Measurements from ENCODE around the gene SPATA16. TPM values are rescaled to one million over a fixed set of nuclear protein-coding genes. Genes with fewer than 3 reads are reported as not detected.
"Not testable (repeated sequence)": the region's sequence is repeated elsewhere in the genome, so short reads cannot be mapped to it uniquely, and the experiment has no call there.

The SPATA16 gene
- total RNA-seq, 1 donor: not detected

- no peak for DNase-seq (ENCODE audit: low read depth in 2 of 3, low spot score in 2 of 3)
Measured at GRCh38 chr3:172968646-172969045, 172.4 kb downstream of the SPATA16 start.

- no peak for DNase-seq (ENCODE audit: low read depth in 2 of 3, low spot score in 2 of 3)
Measured at GRCh38 chr3:172965256-172965655, 175.8 kb downstream of the SPATA16 start.

GRCh38 chr3:172960626-172961182 lies 180.3 kb downstream of the SPATA16 start:
- not testable (repeated sequence) for DNase-seq (ENCODE audit: low read depth in 2 of 3, low spot score in 2 of 3)

- DNase-seq (ENCODE audit: low read depth in 2 of 3, low spot score in 2 of 3): no peak
Measured at GRCh38 chr3:172958565-172958964, 182.5 kb downstream of the SPATA16 start.

- peak in 2 of 3 donors; percentile 30 to 81 for DNase-seq (ENCODE audit: low read depth in 2 of 3, low spot score in 2 of 3)
Measured at GRCh38 chr3:172953571-172953970, 187.5 kb downstream of the SPATA16 start.

GRCh38 chr3:172951511-172951910 lies 189.5 kb downstream of the SPATA16 start:
- DNase-seq (ENCODE audit: low read depth in 2 of 3, low spot score in 2 of 3): no peak

- DNase-seq (ENCODE audit: low read depth in 2 of 3, low spot score in 2 of 3): no peak
Measured at GRCh38 chr3:172946061-172946460, 195.0 kb downstream of the SPATA16 start.

GRCh38 chr3:172939651-172940293 lies 201.3 kb downstream of the SPATA16 start:
- DNase-seq (ENCODE audit: low read depth in 2 of 3, low spot score in 2 of 3): no peak

- no peak for DNase-seq (ENCODE audit: low read depth in 2 of 3, low spot score in 2 of 3)
Measured at GRCh38 chr3:172938788-172939187, 202.2 kb downstream of the SPATA16 start.

GRCh38 chr3:172931746-172932285 lies 209.2 kb downstream of the SPATA16 start:
- DNase-seq (ENCODE audit: low read depth in 2 of 3, low spot score in 2 of 3): no peak

GRCh38 chr3:172929451-172929850 lies 211.6 kb downstream of the SPATA16 start:
- DNase-seq (ENCODE audit: low read depth in 2 of 3, low spot score in 2 of 3): no peak

- DNase-seq (ENCODE audit: low read depth in 2 of 3, low spot score in 2 of 3): no peak
Measured at GRCh38 chr3:172924546-172924945, 216.5 kb downstream of the SPATA16 start.

GRCh38 chr3:172919297-172919683 lies 221.7 kb downstream of the SPATA16 start:
- DNase-seq (ENCODE audit: low read depth in 2 of 3, low spot score in 2 of 3): no peak

- no peak for DNase-seq (ENCODE audit: low read depth in 2 of 3, low spot score in 2 of 3)
Measured at GRCh38 chr3:172918568-172919296, 222.3 kb downstream of the SPATA16 start.

- no peak for DNase-seq (ENCODE audit: low read depth in 2 of 3, low spot score in 2 of 3)
Measured at GRCh38 chr3:172918165-172918564, 222.9 kb downstream of the SPATA16 start.

- DNase-seq (ENCODE audit: low read depth in 2 of 3, low spot score in 2 of 3): no peak
Measured at GRCh38 chr3:172915911-172916514, 225.0 kb downstream of the SPATA16 start.

GRCh38 chr3:172914854-172915253 lies 226.2 kb downstream of the SPATA16 start:
- peak in 1 of 3 donors; percentile 15 for DNase-seq (ENCODE audit: low read depth in 2 of 3, low spot score in 2 of 3)

GRCh38 chr3:172913911-172914655 lies 227.0 kb downstream of the SPATA16 start:
- DNase-seq (ENCODE audit: low read depth in 2 of 3, low spot score in 2 of 3): no peak

GRCh38 chr3:172911142-172911541 lies 229.9 kb downstream of the SPATA16 start:
- DNase-seq (ENCODE audit: low read depth in 2 of 3, low spot score in 2 of 3): no peak

GRCh38 chr3:172908771-172909270 lies 232.2 kb downstream of the SPATA16 start:
- no peak for DNase-seq (ENCODE audit: low read depth in 2 of 3, low spot score in 2 of 3)

Data from hematopoietic multipotent progenitor cell (in vitro differentiated cells).